Body of pancreas (tissue), 4 donors: ENCODE data around the gene HABP4. TPM values are rescaled to one million over a fixed set of nuclear protein-coding genes. Genes with fewer than 3 reads are reported as not detected.

Experiments used
- ATAC-seq: fragments of 150-250 bp; one replicate; pipeline ENCODE4 v1.9.1; 2016
- DNase-seq, 4 donors: peaks; one replicate each; pipeline ENCODE4 v3.0.0-alpha.2; 2019
- H3K27ac ChIP-seq, 4 donors: fragments of 200-600 bp; sonication (generic); 1 replicate in 3 of 4; 2 replicates in 1 of 4; pipeline versions ENCODE4 v1.5.1 to v1.6.1; 2016 to 2019; ENCODE audit warnings: mild to moderate bottlenecking in 1 of 4, mixed read lengths in 1 of 4, moderate library complexity in 1 of 4
- H3K27me3 ChIP-seq, 2 donors: fragments of 200-600 bp; sonication (generic); one replicate each; pipeline ENCODE4 v1.6.0; 2016; ENCODE audit warnings: mild to moderate bottlenecking in 1 of 2
- H3K36me3 ChIP-seq, 2 donors: fragments of 200-600 bp; sonication (generic); replicated peaks in 1 of 2; 2 replicates each; pipeline ENCODE4 v1.5.1; 2016; ENCODE audit warnings: low read depth in 2 of 2; ENCODE audit not compliant: insufficient read depth in 1 of 2
- H3K4me1 ChIP-seq: fragments of 200-600 bp; sonication (generic); one replicate; pipeline ENCODE4 v1.6.0; 2016
- H3K4me3 ChIP-seq, 2 donors: fragments of 200-600 bp; sonication (generic); 1 replicate in 1 of 2; 2 replicates in 1 of 2; pipeline ENCODE4 v1.5.1; 2016 to 2019
- H3K9me3 ChIP-seq, 3 donors: fragments of 200-600 bp; sonication (generic); 1 replicate in 2 of 3; 2 replicates in 1 of 3; pipeline ENCODE4 v1.5.1; 2016
- CTCF ChIP-seq, 7 experiments: fragments of 450-650 bp in 4 of 7; fragments of 200-600 bp in 3 of 7; sonication (generic) in 3 of 7; IDR thresholded peaks; one replicate each; pipeline ENCODE4 v1.5.1; 2016 to 2019; ENCODE audit warnings: antibody characterized with exemption in 7 of 7
- POLR2A ChIP-seq, 3 donors: fragments of 450-650 bp; IDR thresholded peaks; one replicate each; pipeline ENCODE4 v1.6.1; 2016; ENCODE audit warnings: antibody characterized with exemption in 3 of 3, mild to moderate bottlenecking in 2 of 3
- WGBS, 2 donors: methylation state at CpG; one replicate each; pipeline ENCODE4 v1.1.5; 2017; 5-methylcytosine and 5-hydroxymethylcytosine counted together
- intact Hi-C: fragments of 100-400 bp; cut with DNase I; formaldehyde crosslinking; loops from one replicate; pipeline ENCODE4 v1.15.1; 2023
- total RNA-seq, 2 donors: library from RNA; depleted of rRNA; stranded (reverse); fragments of >200 nt; gene quantifications; one replicate each; pipeline ENCODE4 v1.1.0, GENCODE V29; 2016

HABP4 gene
- total RNA-seq, 2 donors from 2014 or later = 12.2 to 12.5 TPM

GRCh38 chr9:96423985-96424336 lies 26.0 kb upstream of the HABP4 start:
- WGBS, 2 donors = 54 to 72% methylated on average over 5 to 6 of the region's 6 CpGs

GRCh38 chr9:96425500-96426169 lies 24.3 kb upstream of the HABP4 start:
- no peak overlapping the region for H3K27ac ChIP-seq
- ATAC-seq (no peak), DNase-seq (no peak)
- 65 to 67% methylated on average over 4 of the region's 4 CpGs for WGBS, 2 donors
- no peaks in the 10 kb centered on the region for H3K27me3 ChIP-seq
- H3K36me3 ChIP-seq = no peaks in the 10 kb centered on the region
- no peaks in the 10 kb centered on the region for H3K9me3 ChIP-seq
- no peak for TF ChIP-seq CTCF (IDR thresholded peaks at IDR 0.05)
- TF ChIP-seq POLR2A (IDR thresholded peaks at IDR 0.05) = no peak
- no peak overlapping the region for H3K4me3 ChIP-seq
- H3K4me1 ChIP-seq = peaks cover 8% of the 10 kb centered on the region
- intact Hi-C loops = no loop called here

More at GRCh38 chr9:96423985-96424336, 26.0 kb upstream of the HABP4 start:
- ATAC-seq (no peak), DNase-seq (no peak)
- H3K4me3 ChIP-seq = no peak overlapping the region
- peaks cover 23% of the 10 kb centered on the region for H3K4me1 ChIP-seq
- TF ChIP-seq CTCF (IDR thresholded peaks at IDR 0.05) = no peak
- no peak for TF ChIP-seq POLR2A (IDR thresholded peaks at IDR 0.05)
- no peaks in the 10 kb centered on the region for H3K36me3 ChIP-seq
- H3K27me3 ChIP-seq = no peaks in the 10 kb centered on the region
- no peaks in the 10 kb centered on the region for H3K9me3 ChIP-seq
- no peak overlapping the region for H3K27ac ChIP-seq
- intact Hi-C loops = no loop called here

- ATAC-seq = no peak
- Histone ChIP-seq H3K9me3 (no peaks in the 10 kb centered on the region), H3K36me3 (no peaks in the 10 kb centered on the region), H3K27ac (no peak overlapping the region), H3K4me3 (no peak overlapping the region), H3K27me3 (no peaks in the 10 kb centered on the region), H3K4me1 (no peaks in the 10 kb centered on the region)
- intact Hi-C loops = no loop called here
- TF ChIP-seq CTCF (IDR thresholded peaks at IDR 0.05) (no peak), POLR2A (IDR thresholded peaks at IDR 0.05) (no peak)
- no peak for DNase-seq
Observed at GRCh38 chr9:96429732-96430131, 20.2 kb upstream of the HABP4 start.

- Histone ChIP-seq H3K36me3 (no peaks in the 10 kb centered on the region), H3K9me3 (no peaks in the 10 kb centered on the region), H3K4me3 (no peak overlapping the region), H3K27ac (no peak overlapping the region), H3K27me3 (no peaks in the 10 kb centered on the region), H3K4me1 (no peaks in the 10 kb centered on the region)
- ATAC-seq = no peak
- no peak for DNase-seq
- no peak for TF ChIP-seq CTCF (IDR thresholded peaks at IDR 0.05)
- no peak for TF ChIP-seq POLR2A (IDR thresholded peaks at IDR 0.05)
- 92 to 93% methylated on average over 2 of the region's 2 CpGs for WGBS, 2 donors
- intact Hi-C loops = no loop called here
Observed at GRCh38 chr9:96430377-96430776, 19.6 kb upstream of the HABP4 start.

- 87 to 93% methylated on average over 4 of the region's 4 CpGs for whole genome bisulfite sequencing, 2 donors
- no peak for TF ChIP-seq POLR2A (IDR thresholded peaks at IDR 0.05)
- no peak for TF ChIP-seq CTCF (IDR thresholded peaks at IDR 0.05)
- DNase-seq = no peak
- H3K4me3 ChIP-seq = no peak overlapping the region
- no peaks in the 10 kb centered on the region for H3K9me3 ChIP-seq
- no peak for ATAC-seq
- intact Hi-C loops = no loop called here
- no peak overlapping the region for H3K27ac ChIP-seq
- H3K36me3 ChIP-seq = no peaks in the 10 kb centered on the region
- no peaks in the 10 kb centered on the region for H3K4me1 ChIP-seq
- H3K27me3 ChIP-seq = no peaks in the 10 kb centered on the region
Observed at GRCh38 chr9:96435345-96435744, 14.6 kb upstream of the HABP4 start.
